GM10266 (cell line): ENCODE results near the gene GDPD5.

Experiments used
- DNase-seq: peaks from one replicate; pipeline ENCODE4 v3.0.0; 2012; ENCODE audit errors: extremely low spot score
- CTCF ChIP-seq: IDR thresholded peaks from 2 replicates; pipeline ENCODE4 v1.5.1; 2012; ENCODE audit warnings: mild to moderate bottlenecking, low read depth; ENCODE audit not compliant: control insufficient read depth, insufficient read depth; ENCODE audit errors: missing control alignments

Gene GDPD5

GRCh38 chr11:75456596-75457183, 69.1 kb downstream of the GDPD5 start:
- no peak for TF ChIP-seq CTCF
- DNase-seq, result no peak

GRCh38 chr11:75454987-75455386, 70.8 kb downstream of the GDPD5 start:
- TF ChIP-seq CTCF, result no peak
- DNase-seq, result no peak

GRCh38 chr11:75453916-75454655, 71.7 kb downstream of the GDPD5 start:
- DNase-seq, result no peak

GRCh38 chr11:75450826-75451821, 74.6 kb downstream of the GDPD5 start:
- no peak for DNase-seq
- TF ChIP-seq CTCF, result peak; percentile 47

More at GRCh38 chr11:75453916-75454655, 71.7 kb downstream of the GDPD5 start:
- no peak for TF ChIP-seq CTCF

- no peak for TF ChIP-seq CTCF
- no peak for DNase-seq
Observed at GRCh38 chr11:75450236-75450635, 75.5 kb downstream of the GDPD5 start.

- DNase-seq, result no peak
- no peak for TF ChIP-seq CTCF
Observed at GRCh38 chr11:75449776-75450175, 76.0 kb downstream of the GDPD5 start.
